ENCODE measurements around the gene ZKSCAN4. TPM values are rescaled to one million over a fixed set of nuclear protein-coding genes. Genes with fewer than 3 reads are reported as not detected.

Gene ZKSCAN4
- total and polyA plus RNA-seq, 2 of the 8 experiments (the other 6 are each of a cell fraction or from before 2014, with no cell fraction given), result 2.2 to 6.6 TPM

GRCh38 chr6:28208111-28208659 lies 43.9 kb downstream of the ZKSCAN4 start (continued):
- TF ChIP-seq JUND (IDR thresholded peaks at IDR 0.05; ENCODE audit: low read length) (no peak), CTCF (IDR thresholded peaks at IDR 0.05; ENCODE audit: control extremely low read depth in 1 of 3, insufficient read depth in 1 of 3, low read depth in 1 of 3, low read length in 3 of 3) (no peak), GABPA (IDR thresholded peaks at IDR 0.05; ENCODE audit: borderline replicate concordance, insufficient read depth, low read length) (no peak)
